HG02970 (cell line): ENCODE data around the gene RNF40.
"Not testable (repeated sequence)": the region's sequence is repeated elsewhere in the genome, so short reads cannot be mapped to it uniquely, and the experiment has no call there.

Experiments used
- ATAC-seq: cut with Tn5 transposase; IDR thresholded peaks from one replicate; pipeline ENCODE4 v1.9.1; 2021; ENCODE audit warnings: mild to moderate bottlenecking, moderate library complexity, moderate number of reproducible peaks; ENCODE audit not compliant: unreplicated experiment, low FRiP score

The RNF40 gene

GRCh38 chr16:30809675-30810074 lies 47.6 kb downstream of the RNF40 start:
- not testable (repeated sequence) for ATAC-seq

- ATAC-seq: no peak
Measured at GRCh38 chr16:30813821-30814189, 51.7 kb downstream of the RNF40 start.

GRCh38 chr16:30816769-30817168 lies 54.6 kb downstream of the RNF40 start:
- no peak for ATAC-seq

- ATAC-seq: no peak
Measured at GRCh38 chr16:30820952-30821421, 58.9 kb downstream of the RNF40 start.

GRCh38 chr16:30821441-30821840 lies 59.3 kb downstream of the RNF40 start:
- ATAC-seq: not testable (repeated sequence)

- ATAC-seq: no peak
Measured at GRCh38 chr16:30821891-30822290, 59.8 kb downstream of the RNF40 start.
